ENCODE results near the gene P2RY8.

- TF ChIP-seq CTCF (IDR thresholded peaks at IDR 0.05) (no peak), POLR2AphosphoS5 (IDR thresholded peaks at IDR 0.05) (no peak), POLR2A (IDR thresholded peaks at IDR 0.05) (no peak), EP300 (IDR thresholded peaks at IDR 0.05) (no peak)
Observed at GRCh38 chrX:1555370-1555769, 18.4 kb upstream of the P2RY8 start.

All from upper lobe of left lung (tissue), 4 donors.